CD4-positive, alpha-beta T cell treated with Interleukin-10 for 1 hour (primary cell): ENCODE measurements around the gene FXYD6.
A peak's percentile ranks its signal among the peaks of the same experiment; 100 is the strongest.

Source experiments
- DNase-seq: peaks from one replicate; pipeline ENCODE4 v3.0.0-alpha.2; 2020

Gene FXYD6

GRCh38 chr11:117910525-117910924 is 34.1 kb upstream of the FXYD6 start:
- DNase-seq, result no peak

GRCh38 chr11:117909611-117910382 is 33.3 kb upstream of the FXYD6 start:
- DNase-seq, result no peak

DNA sequence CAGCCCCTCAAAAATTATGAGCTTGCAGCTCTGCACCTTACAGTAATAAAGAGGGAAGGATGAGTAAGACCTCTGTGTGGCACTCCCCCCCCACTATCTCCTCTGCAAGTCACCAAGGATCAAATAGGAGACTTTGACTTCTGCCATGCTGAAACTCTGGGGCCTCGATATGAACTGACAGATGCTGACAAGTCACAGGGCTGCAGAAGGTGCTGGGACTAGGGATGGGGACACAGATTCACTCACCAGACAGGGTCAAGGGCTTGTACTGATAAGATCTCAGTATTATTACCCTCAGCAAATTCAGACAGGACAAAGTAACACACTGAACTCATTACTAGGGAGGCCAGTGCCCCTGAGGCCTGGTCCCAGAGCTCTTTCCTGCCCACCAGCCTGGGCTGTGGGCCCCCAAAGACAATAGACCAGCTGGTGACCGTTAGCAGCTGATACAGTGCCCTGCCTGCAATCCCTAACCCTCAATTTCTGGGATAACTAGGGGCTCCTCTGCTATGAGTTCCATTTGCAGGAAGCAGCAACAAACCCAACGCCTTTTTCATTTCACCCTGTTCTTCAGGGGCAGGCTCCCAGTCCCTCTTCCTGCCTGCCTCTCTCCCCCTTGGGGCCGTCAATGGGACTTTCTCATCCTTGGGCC is 32.6 kb upstream of the FXYD6 start:
- no peak for DNase-seq

DNA sequence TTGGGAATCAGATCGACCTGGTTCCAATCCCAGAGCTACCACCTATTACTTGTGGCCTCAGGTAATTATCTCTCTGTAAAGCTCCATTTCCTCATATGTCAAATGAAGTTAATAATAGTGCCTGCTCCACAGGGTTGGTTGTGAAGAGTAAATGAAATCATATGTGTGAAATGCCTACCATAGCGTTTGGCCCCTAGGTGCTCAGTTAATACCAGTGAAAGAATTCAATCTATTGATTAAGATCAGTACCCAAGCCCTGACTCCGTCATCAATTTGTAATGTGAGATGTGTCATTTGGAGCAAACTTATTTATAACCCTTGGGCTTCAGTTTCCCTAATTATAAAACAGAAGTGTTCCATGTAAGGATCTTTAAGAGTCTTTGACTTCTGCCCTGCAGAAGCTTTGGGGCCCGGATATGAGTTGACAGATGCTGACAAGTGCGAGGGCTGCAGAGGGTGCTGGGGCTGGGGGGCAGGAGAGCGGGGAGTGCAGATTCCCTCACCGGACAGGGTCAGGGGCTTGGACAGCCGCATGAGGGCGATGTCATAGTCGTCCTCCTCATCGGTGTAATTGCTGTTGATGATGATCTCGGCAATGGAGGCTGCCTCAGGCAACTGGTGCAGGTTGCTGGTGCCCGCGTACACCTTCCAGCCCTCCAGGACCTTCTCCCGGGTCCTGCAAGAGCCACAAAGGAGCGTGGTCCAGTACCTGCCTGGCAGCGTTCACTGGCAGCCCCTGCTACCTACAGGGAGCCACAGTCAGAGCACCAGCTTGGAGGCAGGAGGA is 31.8 kb upstream of the FXYD6 start:
- no peak for DNase-seq

GRCh38 chr11:117907276-117908108 is 31.0 kb upstream of the FXYD6 start:
- peak; percentile 69 for DNase-seq

DNA sequence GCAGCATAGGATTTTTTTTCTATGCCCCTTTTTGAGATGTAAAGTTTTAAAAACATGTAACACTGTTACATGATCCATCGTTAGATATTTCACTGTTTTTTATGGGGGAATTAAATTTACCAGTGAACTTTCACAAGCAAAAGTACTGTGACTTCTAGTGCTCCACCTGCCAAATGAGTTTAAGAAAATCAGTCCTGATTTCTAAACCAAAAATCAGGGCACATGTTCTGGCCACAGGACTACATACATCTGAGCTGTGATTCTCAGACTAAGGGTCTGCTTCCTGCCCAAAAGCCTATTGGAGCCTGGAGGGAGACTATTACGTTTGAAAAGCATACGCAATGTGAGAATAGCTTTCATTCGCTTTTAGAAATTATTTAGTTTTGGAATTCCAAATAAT is 30.3 kb upstream of the FXYD6 start:
- DNase-seq, result no peak

- DNase-seq, result no peak
These were observed 29.7 kb upstream of the FXYD6 start for GRCh38 chr11:117906126-117906525.

- no peak for DNase-seq
These were observed 29.1 kb upstream of the FXYD6 start for GRCh38 chr11:117905524-117905923.

- no peak for DNase-seq
These were observed 27.3 kb upstream of the FXYD6 start for GRCh38 chr11:117903505-117904382.

GRCh38 chr11:117902001-117902845 is 25.8 kb upstream of the FXYD6 start:
- no peak for DNase-seq

GRCh38 chr11:117901601-117902000 is 25.1 kb upstream of the FXYD6 start:
- no peak for DNase-seq

DNA sequence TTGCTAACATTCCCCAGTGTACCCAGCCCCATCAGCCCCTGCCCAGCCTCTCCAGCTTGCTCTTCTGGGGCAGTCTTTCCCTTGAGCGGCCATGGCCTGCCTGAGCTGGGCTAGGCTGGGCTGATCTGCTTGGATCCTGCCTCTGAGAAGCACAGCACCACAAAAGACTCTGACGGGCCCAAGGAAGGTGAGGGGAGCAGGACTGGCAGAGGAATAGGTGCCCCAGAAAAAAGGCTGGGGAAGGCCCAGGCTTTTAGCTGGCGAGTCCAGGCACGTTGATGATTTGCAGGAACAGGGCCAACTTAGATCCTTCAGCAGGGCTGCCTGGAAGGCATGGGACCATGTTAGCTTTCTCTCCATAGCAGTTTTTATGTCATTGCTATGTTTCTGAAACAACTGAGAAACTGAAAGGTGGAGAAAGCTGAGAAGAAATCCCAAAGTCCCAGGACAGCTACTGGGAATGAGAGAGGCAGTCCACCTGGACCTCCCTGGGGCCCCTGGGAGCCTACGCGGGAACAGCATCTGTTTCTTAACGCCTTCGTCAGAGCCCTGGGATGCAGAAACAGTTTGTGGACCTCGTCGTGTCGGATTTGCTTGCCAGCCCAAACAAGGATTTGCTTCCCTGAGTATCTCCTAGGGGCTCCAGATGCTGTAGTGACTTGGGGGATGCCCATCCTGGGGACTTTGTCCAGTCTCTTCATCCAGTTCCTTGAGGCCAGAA is 24.4 kb upstream of the FXYD6 start:
- no peak for DNase-seq

GRCh38 chr11:117900121-117900648 is 23.7 kb upstream of the FXYD6 start:
- DNase-seq, result no peak

DNA sequence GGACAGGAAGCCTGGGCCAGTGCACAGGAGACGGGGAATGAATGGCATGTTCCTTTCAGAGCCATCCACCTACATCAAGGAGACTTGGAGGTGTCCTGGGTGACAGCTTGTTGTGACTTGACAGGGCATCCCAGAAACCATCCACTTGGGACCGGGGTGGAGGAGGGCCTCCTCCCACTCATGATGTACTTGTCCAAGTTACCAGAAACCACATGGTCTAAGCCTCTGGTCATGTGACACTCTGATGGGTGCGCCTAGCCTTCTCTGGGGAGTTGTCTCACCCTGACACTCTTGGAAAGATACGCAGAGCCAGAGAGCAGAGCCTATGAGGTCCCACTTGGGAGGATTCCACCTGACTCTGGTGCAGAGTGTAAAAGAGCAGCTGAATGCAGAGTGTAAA is 21.6 kb upstream of the FXYD6 start:
- no peak for DNase-seq

GRCh38 chr11:117892651-117893050 is 16.2 kb upstream of the FXYD6 start:
- no peak for DNase-seq

GRCh38 chr11:117891362-117891761 is 14.9 kb upstream of the FXYD6 start:
- no peak for DNase-seq

- no peak for DNase-seq
These were observed 11.7 kb upstream of the FXYD6 start for GRCh38 chr11:117888139-117888566.

DNA sequence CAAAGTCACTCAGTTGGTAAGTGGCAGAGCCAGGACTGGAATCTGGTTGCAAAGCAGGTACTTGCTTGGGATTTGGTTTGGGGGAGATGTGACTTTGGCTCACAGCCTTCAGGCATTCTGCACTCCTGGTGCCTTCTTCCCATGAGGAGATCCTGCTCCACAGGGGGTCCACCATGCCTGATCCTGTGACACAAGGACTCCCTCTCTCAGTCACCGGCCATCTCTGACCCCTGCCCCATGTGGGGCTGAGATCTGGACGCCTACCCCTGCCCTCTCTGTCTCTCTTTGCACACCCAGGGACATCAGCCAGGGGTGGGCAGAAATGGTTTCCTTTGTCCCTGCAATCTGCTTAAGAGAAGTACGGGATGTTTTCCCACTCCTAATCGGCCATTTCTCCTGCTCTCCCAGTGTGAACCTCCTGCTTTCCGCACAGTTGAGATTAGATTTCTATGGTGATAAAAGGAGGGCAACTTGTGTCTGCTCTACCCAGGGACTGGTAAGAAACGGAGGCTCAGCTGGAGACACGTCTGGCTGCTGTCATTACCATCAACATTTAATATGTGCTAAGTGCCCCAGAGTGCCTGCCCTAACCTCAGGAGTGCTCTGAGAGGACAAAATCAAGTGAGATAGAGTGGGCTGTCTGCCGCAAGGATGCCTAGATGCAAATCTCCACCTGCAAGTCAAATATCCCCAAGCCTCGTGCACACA is 11.1 kb upstream of the FXYD6 start:
- DNase-seq, result no peak

GRCh38 chr11:117885777-117886176 is 9.3 kb upstream of the FXYD6 start:
- DNase-seq, result no peak
